A549 (cell line): ENCODE data around the gene GALNT18. TPM values are rescaled to one million over a fixed set of nuclear protein-coding genes. Genes with fewer than 3 reads are reported as not detected.

Experiments
- ATAC-seq, 2 experiments: fragments of 200-7000 bp in 1 of 2; fragments of >200 bp in 1 of 2; cut with Nextera tagmentation in 1 of 2; cut with Tn5 transposase in 1 of 2; 3 replicates each; pipeline versions ENCODE4 v1.8.0 to v1.9.1; 2018 to 2020; ENCODE audit warnings: mild to moderate bottlenecking in 1 of 2, moderate library complexity in 1 of 2
- CTCF ChIA-PET: fragments of 300-600 bp; sonication (Branson Sonifier 250); formaldehyde crosslinking; extraction: SDS; loops from one replicate; lab custom pipeline; 2021; ENCODE audit warnings: antibody characterized with exemption, inconsistent platforms; lab: Yijun Ruan, JAX
- POLR2A ChIA-PET: fragments of 350-600 bp; formaldehyde crosslinking; extraction: SDS; loops from one replicate; lab custom pipeline; 2021; ENCODE audit warnings: antibody characterized with exemption, inconsistent platforms; lab: Yijun Ruan, JAX
- DNase-seq, 2 experiments: peaks; one replicate each; pipeline versions ENCODE4 v3.0.0 to v3.0.0-alpha.2; 2011 to 2016; ENCODE audit warnings: low read depth in 1 of 2, low spot score in 1 of 2
- FAIRE-seq: peaks from 2 replicates; lab custom pipeline; 2011; peaks lifted over from hg19 to GRCh38; lab: Jason Lieb, UNC
- H3K27ac ChIP-seq, 2 experiments: fragments of >200 bp; sonication (Bioruptor Twin); formaldehyde crosslinking; 3 replicates each; pipeline ENCODE4 v1.5.1; 2016 to 2017
- H3K4me1 ChIP-seq: fragments of >200 bp; sonication (Bioruptor Twin); formaldehyde crosslinking; 3 replicates; pipeline ENCODE4 v1.6.1; 2016
- H3K4me2 ChIP-seq: fragments of >200 bp; sonication (Bioruptor Twin); formaldehyde crosslinking; 3 replicates; pipeline ENCODE4 v1.6.1; 2016
- H3K4me3 ChIP-seq: fragments of >200 bp; sonication (Bioruptor Twin); formaldehyde crosslinking; 3 replicates; pipeline ENCODE4 v1.5.1; 2016
- H3K9me3 ChIP-seq: fragments of >200 bp; sonication (Bioruptor Twin); formaldehyde crosslinking; 3 replicates; pipeline ENCODE4 v1.6.1; 2016
- BHLHE40 ChIP-seq: IDR thresholded peaks from 2 replicates; pipeline ENCODE4 v1.6.1; 2012; ENCODE audit warnings: low read depth, low read length, inconsistent platforms
- CBX8 ChIP-seq: fragments of 200-600 bp; sonication (generic); IDR thresholded peaks from 2 replicates; pipeline ENCODE4 v1.6.1; 2016
- CHD2 ChIP-seq: fragments of 150-350 bp; IDR thresholded peaks from 2 replicates; pipeline ENCODE4 v1.6.1; 2014; ENCODE audit warnings: low read length; ENCODE audit not compliant: partially characterized antibody
- EHMT2 ChIP-seq: fragments of 200-600 bp; sonication (generic); IDR thresholded peaks from 2 replicates; pipeline ENCODE4 v1.6.1; 2016; ENCODE audit warnings: antibody characterized with exemption, low read depth, mild to moderate bottlenecking, moderate library complexity
- EP300 ChIP-seq, 2 experiments: fragments of >200 bp; sonication (Bioruptor Twin); formaldehyde crosslinking; IDR thresholded peaks; 2 replicates in 1 of 2; 3 replicates in 1 of 2; pipeline ENCODE4 v1.6.1; 2016 to 2017
- ESRRA ChIP-seq: fragments of 150-350 bp; IDR thresholded peaks from 2 replicates; pipeline ENCODE4 v1.6.1; 2014; ENCODE audit warnings: mild to moderate bottlenecking, low read length, borderline replicate concordance
- FOXS1 ChIP-seq: fragments of 250-450 bp; sonication (Bioruptor Pico); IDR thresholded peaks from 2 replicates; pipeline ENCODE4 v1.5.0; 2020; ENCODE audit warnings: mild to moderate bottlenecking, moderate library complexity
- HDAC2 ChIP-seq: fragments of 200-600 bp; sonication (generic); IDR thresholded peaks from 2 replicates; pipeline ENCODE4 v1.6.1; 2016
- HEYL ChIP-seq: fragments of 250-450 bp; sonication (Bioruptor Pico); IDR thresholded peaks from 2 replicates; pipeline ENCODE4 v1.8.0; 2021; ENCODE audit warnings: mild to moderate bottlenecking, moderate library complexity
- HOXB13 ChIP-seq: fragments of 250-450 bp; sonication (Bioruptor Pico); IDR thresholded peaks from 2 replicates; pipeline ENCODE4 v1.5.0; 2020; ENCODE audit warnings: low read depth, mild to moderate bottlenecking, moderate library complexity
- JUN ChIP-seq, 2 experiments: fragments of >200 bp; sonication (Bioruptor Twin); formaldehyde crosslinking; IDR thresholded peaks; 2 replicates in 1 of 2; 3 replicates in 1 of 2; pipeline ENCODE4 v1.6.1; 2016 to 2017
- KDM1A ChIP-seq: fragments of 200-600 bp; sonication (generic); IDR thresholded peaks from 2 replicates; pipeline ENCODE4 v1.6.1; 2016; ENCODE audit warnings: low read depth, mild to moderate bottlenecking
- MAZ ChIP-seq: fragments of 150-350 bp; IDR thresholded peaks from 2 replicates; pipeline ENCODE4 v1.6.1; 2014; ENCODE audit warnings: antibody characterized with exemption, low read depth, low read length, borderline replicate concordance
- NPAS2 ChIP-seq: fragments of 250-450 bp; sonication (Bioruptor Pico); IDR thresholded peaks from 2 replicates; pipeline ENCODE4 v1.8.0; 2022; ENCODE audit warnings: mild to moderate bottlenecking, moderate library complexity, borderline replicate concordance
- RFX5 ChIP-seq: fragments of 450-650 bp; IDR thresholded peaks from 2 replicates; pipeline ENCODE4 v1.7.1; 2014; ENCODE audit warnings: antibody characterized with exemption, mild to moderate bottlenecking, moderate library complexity
- RNF2 ChIP-seq: fragments of 200-600 bp; sonication (generic); IDR thresholded peaks from 2 replicates; pipeline ENCODE4 v1.6.1; 2016; ENCODE audit warnings: low read depth, mild to moderate bottlenecking, antibody characterized with exemption, moderate library complexity, borderline replicate concordance
- TFCP2L1 ChIP-seq: fragments of 250-450 bp; sonication (Bioruptor Pico); IDR thresholded peaks from 2 replicates; pipeline ENCODE4 v1.5.0; 2021; ENCODE audit warnings: mild to moderate bottlenecking
- ZSCAN20 ChIP-seq: fragments of 250-450 bp; sonication (Bioruptor Pico); IDR thresholded peaks from 2 replicates; pipeline ENCODE4 v1.8.0; 2022; ENCODE audit warnings: mild to moderate bottlenecking, moderate library complexity
- WGBS: methylation state at CpG from one replicate; pipeline ENCODE4 v1.1.6; 2017; ENCODE audit errors: missing lambda C conversion rate; 5-methylcytosine and 5-hydroxymethylcytosine counted together
- polyA plus RNA-seq, 4 experiments: library from polyadenylated mRNA; depleted of rRNA in 3 of 4; stranded (reverse); fragments of >200 nt; fragmentation: RNase III in 1 of 4; extraction: RNeasy Plus Mini Kit Qiagen cat#74134 plus additional on column Dnase treatment in 1 of 4; gene quantifications; 2 replicates in 3 of 4; 3 replicates in 1 of 4; pipeline ENCODE4 v1.2.3, GENCODE V29; 2011 to 2017
- TF ChIP-seq, protein P1 (sequence below): fragments of >200 bp; sonication (Bioruptor Twin); formaldehyde crosslinking; IDR thresholded peaks from 3 replicates; pipeline ENCODE4 v1.5.1; 2016
- TF ChIP-seq, protein P2 (sequence below): fragments of 250-450 bp; sonication (Bioruptor Pico); IDR thresholded peaks from 2 replicates; pipeline ENCODE4 v1.5.0; 2021; ENCODE audit warnings: mild to moderate bottlenecking, moderate library complexity, borderline replicate concordance
- TF ChIP-seq, protein P3 (sequence below): fragments of 200-600 bp; sonication (generic); IDR thresholded peaks from 2 replicates; pipeline ENCODE4 v1.6.1; 2016; ENCODE audit warnings: antibody characterized with exemption, mild to moderate bottlenecking, moderate library complexity
- TF ChIP-seq, protein P4 (sequence below): fragments of 250-450 bp; sonication (Bioruptor Pico); IDR thresholded peaks from 2 replicates; pipeline ENCODE4 v1.5.0; 2020; ENCODE audit warnings: low read depth, mild to moderate bottlenecking, moderate library complexity
- TF ChIP-seq, protein P5 (sequence below): fragments of 150-350 bp; IDR thresholded peaks from 2 replicates; pipeline ENCODE4 v1.6.1; 2014; ENCODE audit warnings: low read depth, mild to moderate bottlenecking, low read length

The GALNT18 gene
- polyA plus RNA-seq, 2 of the 4 experiments (the other 2 are of a cell fraction) = 6.7 to 16.1 TPM

DNA sequence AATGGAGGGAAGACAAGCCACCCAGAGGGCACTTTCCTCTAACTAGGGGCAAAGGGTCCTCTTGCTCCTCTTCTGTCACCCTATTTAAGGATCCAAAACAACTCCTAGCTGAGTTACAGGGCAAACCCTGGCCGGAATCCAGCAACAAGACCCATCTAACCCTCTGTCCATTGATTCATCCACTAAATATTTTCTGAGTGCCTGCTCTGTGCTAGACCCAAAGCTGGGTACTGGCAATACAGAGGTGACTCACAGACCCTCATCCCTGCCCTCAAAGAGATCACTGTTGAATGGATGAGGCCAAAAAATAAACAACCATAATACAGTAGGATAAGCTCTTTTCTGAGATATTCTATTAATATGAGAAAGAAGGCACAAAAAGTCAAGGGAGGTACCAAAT lies 4.3 kb upstream of the GALNT18 start:
- TF ChIP-seq, protein P1, sequence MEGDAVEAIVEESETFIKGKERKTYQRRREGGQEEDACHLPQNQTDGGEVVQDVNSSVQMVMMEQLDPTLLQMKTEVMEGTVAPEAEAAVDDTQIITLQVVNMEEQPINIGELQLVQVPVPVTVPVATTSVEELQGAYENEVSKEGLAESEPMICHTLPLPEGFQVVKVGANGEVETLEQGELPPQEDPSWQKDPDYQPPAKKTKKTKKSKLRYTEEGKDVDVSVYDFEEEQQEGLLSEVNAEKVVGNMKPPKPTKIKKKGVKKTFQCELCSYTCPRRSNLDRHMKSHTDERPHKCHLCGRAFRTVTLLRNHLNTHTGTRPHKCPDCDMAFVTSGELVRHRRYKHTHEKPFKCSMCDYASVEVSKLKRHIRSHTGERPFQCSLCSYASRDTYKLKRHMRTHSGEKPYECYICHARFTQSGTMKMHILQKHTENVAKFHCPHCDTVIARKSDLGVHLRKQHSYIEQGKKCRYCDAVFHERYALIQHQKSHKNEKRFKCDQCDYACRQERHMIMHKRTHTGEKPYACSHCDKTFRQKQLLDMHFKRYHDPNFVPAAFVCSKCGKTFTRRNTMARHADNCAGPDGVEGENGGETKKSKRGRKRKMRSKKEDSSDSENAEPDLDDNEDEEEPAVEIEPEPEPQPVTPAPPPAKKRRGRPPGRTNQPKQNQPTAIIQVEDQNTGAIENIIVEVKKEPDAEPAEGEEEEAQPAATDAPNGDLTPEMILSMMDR = no peak

DNA sequence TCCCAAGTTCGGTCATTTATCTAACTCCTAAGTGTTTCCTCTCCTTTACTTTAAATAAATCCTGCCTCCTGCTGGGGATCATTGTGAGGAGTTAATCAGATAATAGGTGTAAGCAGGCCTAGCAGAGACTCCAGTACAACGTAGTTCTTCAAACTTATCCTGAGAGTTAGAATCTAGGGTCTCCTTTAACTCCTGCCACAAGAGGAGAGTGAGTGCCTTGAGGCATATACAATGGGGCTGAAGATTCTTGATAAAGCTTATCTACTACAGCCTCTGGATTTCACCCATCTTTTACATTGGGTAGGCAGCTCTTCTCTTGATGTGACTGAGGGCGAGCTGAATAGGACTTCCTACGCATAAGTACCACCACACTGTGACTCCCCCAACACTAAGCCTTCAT lies 3.1 kb upstream of the GALNT18 start:
- ChIA-PET POLR2A (no interaction called here), CTCF (interaction anchor here (0.6 to 2.7 kb wide), 4 partner anchors 8 to 691 kb away, joined by 3 to 15 read pairs (median 8); no protein-coding TSS in a partner anchor)
- Histone ChIP-seq H3K9me3 (no peaks in the 10 kb centered on the region), H3K4me2 (no peak overlapping the region), H3K4me3 (no peak overlapping the region), H3K27ac (no peak overlapping the region; a peak in 1 of 6 replicates), H3K4me1 (peaks cover 20% of the 10 kb centered on the region)
- 88% methylated on average over 4 of the region's 4 CpGs for WGBS
- FAIRE-seq (no peak), DNase-seq (no peak), ATAC-seq (no peak)
- TF ChIP-seq CBX8 (no peak), ESRRA (no peak), EP300 (IDR thresholded peaks at IDR 0.05) (no peak), BHLHE40 (no peak), CHD2 (no peak), HEYL (no peak), HDAC2 (no peak), RNF2 (no peak), NPAS2 (CRISPR knock-in tag) (no peak)
- TF ChIP-seq, protein P2, sequence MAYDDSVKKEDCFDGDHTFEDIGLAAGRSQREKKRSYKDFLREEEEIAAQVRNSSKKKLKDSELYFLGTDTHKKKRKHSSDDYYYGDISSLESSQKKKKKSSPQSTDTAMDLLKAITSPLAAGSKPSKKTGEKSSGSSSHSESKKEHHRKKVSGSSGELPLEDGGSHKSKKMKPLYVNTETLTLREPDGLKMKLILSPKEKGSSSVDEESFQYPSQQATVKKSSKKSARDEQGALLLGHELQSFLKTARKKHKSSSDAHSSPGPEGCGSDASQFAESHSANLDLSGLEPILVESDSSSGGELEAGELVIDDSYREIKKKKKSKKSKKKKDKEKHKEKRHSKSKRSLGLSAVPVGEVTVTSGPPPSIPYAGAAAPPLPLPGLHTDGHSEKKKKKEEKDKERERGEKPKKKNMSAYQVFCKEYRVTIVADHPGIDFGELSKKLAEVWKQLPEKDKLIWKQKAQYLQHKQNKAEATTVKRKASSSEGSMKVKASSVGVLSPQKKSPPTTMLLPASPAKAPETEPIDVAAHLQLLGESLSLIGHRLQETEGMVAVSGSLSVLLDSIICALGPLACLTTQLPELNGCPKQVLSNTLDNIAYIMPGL (CRISPR knock-in tag) = no peak
- TF ChIP-seq, protein P3, sequence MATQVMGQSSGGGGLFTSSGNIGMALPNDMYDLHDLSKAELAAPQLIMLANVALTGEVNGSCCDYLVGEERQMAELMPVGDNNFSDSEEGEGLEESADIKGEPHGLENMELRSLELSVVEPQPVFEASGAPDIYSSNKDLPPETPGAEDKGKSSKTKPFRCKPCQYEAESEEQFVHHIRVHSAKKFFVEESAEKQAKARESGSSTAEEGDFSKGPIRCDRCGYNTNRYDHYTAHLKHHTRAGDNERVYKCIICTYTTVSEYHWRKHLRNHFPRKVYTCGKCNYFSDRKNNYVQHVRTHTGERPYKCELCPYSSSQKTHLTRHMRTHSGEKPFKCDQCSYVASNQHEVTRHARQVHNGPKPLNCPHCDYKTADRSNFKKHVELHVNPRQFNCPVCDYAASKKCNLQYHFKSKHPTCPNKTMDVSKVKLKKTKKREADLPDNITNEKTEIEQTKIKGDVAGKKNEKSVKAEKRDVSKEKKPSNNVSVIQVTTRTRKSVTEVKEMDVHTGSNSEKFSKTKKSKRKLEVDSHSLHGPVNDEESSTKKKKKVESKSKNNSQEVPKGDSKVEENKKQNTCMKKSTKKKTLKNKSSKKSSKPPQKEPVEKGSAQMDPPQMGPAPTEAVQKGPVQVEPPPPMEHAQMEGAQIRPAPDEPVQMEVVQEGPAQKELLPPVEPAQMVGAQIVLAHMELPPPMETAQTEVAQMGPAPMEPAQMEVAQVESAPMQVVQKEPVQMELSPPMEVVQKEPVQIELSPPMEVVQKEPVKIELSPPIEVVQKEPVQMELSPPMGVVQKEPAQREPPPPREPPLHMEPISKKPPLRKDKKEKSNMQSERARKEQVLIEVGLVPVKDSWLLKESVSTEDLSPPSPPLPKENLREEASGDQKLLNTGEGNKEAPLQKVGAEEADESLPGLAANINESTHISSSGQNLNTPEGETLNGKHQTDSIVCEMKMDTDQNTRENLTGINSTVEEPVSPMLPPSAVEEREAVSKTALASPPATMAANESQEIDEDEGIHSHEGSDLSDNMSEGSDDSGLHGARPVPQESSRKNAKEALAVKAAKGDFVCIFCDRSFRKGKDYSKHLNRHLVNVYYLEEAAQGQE = no peak
- TF ChIP-seq, all 56 proteins: peak for 0

More for the DNA sequence above, 4.3 kb upstream of the GALNT18 start:
- ChIA-PET POLR2A (no interaction called here), CTCF (interaction anchor here (2.7 kb wide), 1 partner anchor 14 kb away, joined by 14 read pairs; no protein-coding TSS in a partner anchor)
- Histone ChIP-seq H3K4me2 (no peak overlapping the region), H3K4me3 (no peak overlapping the region), H3K27ac (no peak overlapping the region; a peak in 1 of 6 replicates), H3K4me1 (peaks cover 18% of the 10 kb centered on the region), H3K9me3 (no peaks in the 10 kb centered on the region)
- ATAC-seq (no peak), DNase-seq (no peak), FAIRE-seq (no peak)
- 29% methylated on average over 1 of the region's 1 CpG for WGBS

DNA sequence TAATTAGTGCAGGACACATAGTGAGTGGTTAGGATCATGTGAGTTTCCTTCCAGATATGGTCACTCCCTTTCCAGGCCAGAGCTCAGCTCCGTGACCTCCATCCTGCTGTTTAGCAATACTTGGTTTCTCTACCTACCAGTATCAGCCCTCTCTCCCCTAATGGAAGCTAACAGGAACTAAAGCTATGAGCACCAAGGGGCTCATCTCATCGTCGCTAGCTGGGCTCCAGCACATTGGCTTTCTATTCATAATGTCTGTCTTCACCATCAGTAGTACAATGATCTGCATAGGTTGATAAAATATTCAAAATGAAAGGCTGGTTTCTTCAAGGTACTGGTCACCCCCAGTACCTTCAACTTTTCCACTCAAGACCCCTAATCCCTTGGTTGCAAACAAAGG lies 2.4 kb upstream of the GALNT18 start:
- FAIRE-seq (no peak), ATAC-seq (no peak), DNase-seq (no peak)
- 95% methylated on average over 3 of the region's 3 CpGs for WGBS
- peak overlapping the region in 1 of 2 experiments; percentile 83; a peak in 1 of 6 replicates for H3K27ac ChIP-seq
- ChIA-PET CTCF (interaction anchor here (0.9 to 2.7 kb wide), 3 partner anchors 9 to 163 kb away, joined by 3 to 15 read pairs (median 14); no protein-coding TSS in a partner anchor), POLR2A (no interaction called here)
- H3K4me3 ChIP-seq = no peak overlapping the region
- H3K9me3 ChIP-seq = no peaks in the 10 kb centered on the region
- TF ChIP-seq RFX5 (no peak), FOXS1 (no peak), CHD2 (no peak), KDM1A (no peak), TFCP2L1 (CRISPR knock-in tag) (no peak), JUN (IDR thresholded peaks at IDR 0.05) (no peak), EHMT2 (no peak), BHLHE40 (no peak), HOXB13 (CRISPR knock-in tag) (no peak), MAZ (no peak), ZSCAN20 (CRISPR knock-in tag) (no peak)
- TF ChIP-seq, protein P4, sequence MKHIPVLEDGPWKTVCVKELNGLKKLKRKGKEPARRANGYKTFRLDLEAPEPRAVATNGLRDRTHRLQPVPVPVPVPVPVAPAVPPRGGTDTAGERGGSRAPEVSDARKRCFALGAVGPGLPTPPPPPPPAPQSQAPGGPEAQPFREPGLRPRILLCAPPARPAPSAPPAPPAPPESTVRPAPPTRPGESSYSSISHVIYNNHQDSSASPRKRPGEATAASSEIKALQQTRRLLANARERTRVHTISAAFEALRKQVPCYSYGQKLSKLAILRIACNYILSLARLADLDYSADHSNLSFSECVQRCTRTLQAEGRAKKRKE (CRISPR knock-in tag) = no peak
- TF ChIP-seq, protein P5, sequence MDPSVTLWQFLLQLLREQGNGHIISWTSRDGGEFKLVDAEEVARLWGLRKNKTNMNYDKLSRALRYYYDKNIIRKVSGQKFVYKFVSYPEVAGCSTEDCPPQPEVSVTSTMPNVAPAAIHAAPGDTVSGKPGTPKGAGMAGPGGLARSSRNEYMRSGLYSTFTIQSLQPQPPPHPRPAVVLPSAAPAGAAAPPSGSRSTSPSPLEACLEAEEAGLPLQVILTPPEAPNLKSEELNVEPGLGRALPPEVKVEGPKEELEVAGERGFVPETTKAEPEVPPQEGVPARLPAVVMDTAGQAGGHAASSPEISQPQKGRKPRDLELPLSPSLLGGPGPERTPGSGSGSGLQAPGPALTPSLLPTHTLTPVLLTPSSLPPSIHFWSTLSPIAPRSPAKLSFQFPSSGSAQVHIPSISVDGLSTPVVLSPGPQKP = no peak
- H3K4me1 ChIP-seq = peaks cover 27% of the 10 kb centered on the region
- H3K4me2 ChIP-seq = no peak overlapping the region
